ENCODE results near the gene PNMT. TPM values are rescaled to one million over a fixed set of nuclear protein-coding genes. Genes with fewer than 3 reads are reported as not detected.
A peak's percentile ranks its signal among the peaks of the same experiment; 100 is the strongest.

The PNMT gene
- total and polyA plus RNA-seq, 2 of the 13 experiments (the other 11 are each of a cell fraction or from before 2014, with no cell fraction given), result 0.25 TPM; not detected in 1

DNA sequence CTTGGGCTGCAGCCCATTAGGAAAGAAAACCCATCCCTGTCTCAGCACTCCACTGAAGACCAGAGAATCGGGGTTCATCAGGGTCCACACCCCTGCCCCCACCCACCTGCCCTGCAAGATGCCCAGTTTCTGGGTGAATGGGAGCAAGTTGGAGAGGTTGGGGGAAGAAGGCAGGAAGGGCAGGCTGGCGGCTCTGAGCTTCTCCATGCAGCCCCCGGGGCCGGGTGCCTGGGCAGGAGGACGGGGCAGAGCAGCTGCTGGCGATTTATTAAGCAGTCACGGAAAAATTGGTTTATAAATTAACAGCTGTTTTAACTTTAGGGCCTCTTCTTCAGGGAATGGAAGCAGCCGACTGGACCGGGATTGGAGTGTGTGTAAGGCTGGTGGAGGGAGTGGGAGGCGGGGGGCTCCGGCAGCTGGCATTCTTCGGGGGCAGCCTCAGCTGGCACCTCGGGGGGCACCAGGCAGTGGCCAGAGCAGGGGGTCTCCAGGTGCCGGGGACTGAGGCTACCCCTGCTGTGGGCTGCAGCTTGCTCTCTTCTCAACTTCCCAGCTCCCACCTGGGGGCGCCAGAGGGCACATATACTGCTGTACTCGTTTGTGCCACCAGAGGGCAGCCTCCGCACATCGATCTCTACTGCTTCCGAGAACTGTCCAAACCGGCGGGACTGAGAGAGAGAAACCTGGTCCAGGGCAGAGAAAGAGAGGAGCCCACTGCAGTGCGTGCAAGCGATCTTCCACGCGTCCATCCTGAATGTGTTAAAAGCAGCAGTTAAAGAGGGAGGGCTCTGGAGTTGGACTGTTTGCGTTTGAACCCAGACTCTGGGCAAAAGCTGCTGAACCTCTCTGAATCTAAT, 46.5 kb upstream of the PNMT start (continued):
- TF ChIP-seq NR2C2 (CRISPR knock-in tag; IDR thresholded peaks at IDR 0.05; ENCODE audit: borderline replicate concordance), result no peak
- TF ChIP-seq, protein P1, sequence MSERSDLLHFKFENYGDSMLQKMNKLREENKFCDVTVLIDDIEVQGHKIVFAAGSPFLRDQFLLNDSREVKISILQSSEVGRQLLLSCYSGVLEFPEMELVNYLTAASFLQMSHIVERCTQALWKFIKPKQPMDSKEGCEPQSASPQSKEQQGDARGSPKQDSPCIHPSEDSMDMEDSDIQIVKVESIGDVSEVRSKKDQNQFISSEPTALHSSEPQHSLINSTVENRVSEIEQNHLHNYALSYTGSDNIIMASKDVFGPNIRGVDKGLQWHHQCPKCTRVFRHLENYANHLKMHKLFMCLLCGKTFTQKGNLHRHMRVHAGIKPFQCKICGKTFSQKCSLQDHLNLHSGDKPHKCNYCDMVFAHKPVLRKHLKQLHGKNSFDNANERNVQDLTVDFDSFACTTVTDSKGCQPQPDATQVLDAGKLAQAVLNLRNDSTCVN (CRISPR knock-in tag; IDR thresholded peaks at IDR 0.05; ENCODE audit: borderline replicate concordance), result peak; percentile 73; the same call in 1 of the 2 replicates
- TF ChIP-seq ARNTL (CRISPR knock-in tag; IDR thresholded peaks at IDR 0.05), result no peak
- TF ChIP-seq ZNF550 (CRISPR knock-in tag; IDR thresholded peaks at IDR 0.05; ENCODE audit: borderline replicate concordance), result no peak
- TF ChIP-seq ZNF101 (CRISPR knock-in tag; IDR thresholded peaks at IDR 0.05; ENCODE audit: borderline replicate concordance, low read depth), result no peak
- TF ChIP-seq ZSCAN25 (CRISPR knock-in tag; IDR thresholded peaks at IDR 0.05), result 0 out of 2 replicates have a peak, but pooled peaks have one; percentile 25
- TF ChIP-seq, protein P2, sequence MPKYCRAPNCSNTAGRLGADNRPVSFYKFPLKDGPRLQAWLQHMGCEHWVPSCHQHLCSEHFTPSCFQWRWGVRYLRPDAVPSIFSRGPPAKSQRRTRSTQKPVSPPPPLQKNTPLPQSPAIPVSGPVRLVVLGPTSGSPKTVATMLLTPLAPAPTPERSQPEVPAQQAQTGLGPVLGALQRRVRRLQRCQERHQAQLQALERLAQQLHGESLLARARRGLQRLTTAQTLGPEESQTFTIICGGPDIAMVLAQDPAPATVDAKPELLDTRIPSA (CRISPR knock-in tag; IDR thresholded peaks at IDR 0.05; ENCODE audit: borderline replicate concordance), result no peak
- TF ChIP-seq, protein P3, sequence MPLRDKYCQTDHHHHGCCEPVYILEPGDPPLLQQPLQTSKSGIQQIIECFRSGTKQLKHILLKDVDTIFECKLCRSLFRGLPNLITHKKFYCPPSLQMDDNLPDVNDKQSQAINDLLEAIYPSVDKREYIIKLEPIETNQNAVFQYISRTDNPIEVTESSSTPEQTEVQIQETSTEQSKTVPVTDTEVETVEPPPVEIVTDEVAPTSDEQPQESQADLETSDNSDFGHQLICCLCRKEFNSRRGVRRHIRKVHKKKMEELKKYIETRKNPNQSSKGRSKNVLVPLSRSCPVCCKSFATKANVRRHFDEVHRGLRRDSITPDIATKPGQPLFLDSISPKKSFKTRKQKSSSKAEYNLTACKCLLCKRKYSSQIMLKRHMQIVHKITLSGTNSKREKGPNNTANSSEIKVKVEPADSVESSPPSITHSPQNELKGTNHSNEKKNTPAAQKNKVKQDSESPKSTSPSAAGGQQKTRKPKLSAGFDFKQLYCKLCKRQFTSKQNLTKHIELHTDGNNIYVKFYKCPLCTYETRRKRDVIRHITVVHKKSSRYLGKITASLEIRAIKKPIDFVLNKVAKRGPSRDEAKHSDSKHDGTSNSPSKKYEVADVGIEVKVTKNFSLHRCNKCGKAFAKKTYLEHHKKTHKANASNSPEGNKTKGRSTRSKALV (CRISPR knock-in tag; IDR thresholded peaks at IDR 0.05), result peak; percentile 81; the same call in 1 of the 2 replicates
- TF ChIP-seq ZSCAN9 (CRISPR knock-in tag; IDR thresholded peaks at IDR 0.05; ENCODE audit: borderline replicate concordance), result peak; percentile 90
- TF ChIP-seq KLF6 (CRISPR knock-in tag; IDR thresholded peaks at IDR 0.05), result peak; percentile 74; the same call in 1 of the 2 replicates
- TF ChIP-seq ZNF549 (CRISPR knock-in tag; IDR thresholded peaks at IDR 0.05), result no peak
- TF ChIP-seq MAF1 (CRISPR knock-in tag; IDR thresholded peaks at IDR 0.05; ENCODE audit: borderline replicate concordance), result no peak
- no peak for TF ChIP-seq ZNF776 (CRISPR knock-in tag; IDR thresholded peaks at IDR 0.05)
- TF ChIP-seq PRMT3 (CRISPR knock-in tag; IDR thresholded peaks at IDR 0.05; ENCODE audit: borderline replicate concordance, low read depth), result no peak
- TF ChIP-seq, protein P4, sequence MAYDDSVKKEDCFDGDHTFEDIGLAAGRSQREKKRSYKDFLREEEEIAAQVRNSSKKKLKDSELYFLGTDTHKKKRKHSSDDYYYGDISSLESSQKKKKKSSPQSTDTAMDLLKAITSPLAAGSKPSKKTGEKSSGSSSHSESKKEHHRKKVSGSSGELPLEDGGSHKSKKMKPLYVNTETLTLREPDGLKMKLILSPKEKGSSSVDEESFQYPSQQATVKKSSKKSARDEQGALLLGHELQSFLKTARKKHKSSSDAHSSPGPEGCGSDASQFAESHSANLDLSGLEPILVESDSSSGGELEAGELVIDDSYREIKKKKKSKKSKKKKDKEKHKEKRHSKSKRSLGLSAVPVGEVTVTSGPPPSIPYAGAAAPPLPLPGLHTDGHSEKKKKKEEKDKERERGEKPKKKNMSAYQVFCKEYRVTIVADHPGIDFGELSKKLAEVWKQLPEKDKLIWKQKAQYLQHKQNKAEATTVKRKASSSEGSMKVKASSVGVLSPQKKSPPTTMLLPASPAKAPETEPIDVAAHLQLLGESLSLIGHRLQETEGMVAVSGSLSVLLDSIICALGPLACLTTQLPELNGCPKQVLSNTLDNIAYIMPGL (CRISPR knock-in tag; IDR thresholded peaks at IDR 0.05; ENCODE audit: borderline replicate concordance in 1 of 2, low read depth in 1 of 2), result peak; percentile 98 to 99
- peak; percentile 51 for TF ChIP-seq FOXO1 (CRISPR knock-in tag; IDR thresholded peaks at IDR 0.05)
- TF ChIP-seq MXI1 (IDR thresholded peaks at IDR 0.05; ENCODE audit: borderline replicate concordance, low read depth, low read length), result peak; percentile 36; the same call in 1 of the 3 replicates
